ENCODE measurements around the gene BPIFB6.
"Not testable (repeated sequence)": the region's sequence is repeated elsewhere in the genome, so short reads cannot be mapped to it uniquely, and the experiment has no call there.

BPIFB6 gene

DNA sequence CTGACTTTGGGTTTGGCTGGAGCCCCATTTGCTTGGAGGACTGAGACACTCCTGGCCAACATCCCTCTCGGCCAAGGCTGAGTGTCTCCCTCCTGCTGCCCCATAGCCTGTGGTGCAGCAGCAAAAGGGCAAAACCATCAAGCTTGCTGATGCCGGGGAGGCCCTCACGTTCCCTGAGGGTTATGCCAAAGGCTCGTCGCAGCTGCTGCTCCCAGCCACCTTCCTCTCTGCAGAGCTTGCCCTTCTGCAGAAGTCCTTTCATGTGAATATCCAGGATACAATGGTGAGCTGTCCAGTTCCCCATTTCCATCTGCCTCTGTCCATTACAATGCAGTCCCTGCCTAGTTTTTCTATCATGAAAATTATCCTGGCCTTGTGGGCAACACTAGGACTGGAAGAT, 6.0 kb downstream of the BPIFB6 start:
- ChIA-PET CTCF (no interaction called here), POLR2A (no interaction called here)
- TF ChIP-seq CTCF (IDR thresholded peaks at IDR 0.05; ENCODE audit: insufficient read depth, low read length, missing control alignments), result no peak
- H3K4me3 ChIP-seq (ENCODE audit: low read depth, low read length), result no peak overlapping the region
- DNase-seq (ENCODE audit: low read depth, low spot score), result no peak

DNA sequence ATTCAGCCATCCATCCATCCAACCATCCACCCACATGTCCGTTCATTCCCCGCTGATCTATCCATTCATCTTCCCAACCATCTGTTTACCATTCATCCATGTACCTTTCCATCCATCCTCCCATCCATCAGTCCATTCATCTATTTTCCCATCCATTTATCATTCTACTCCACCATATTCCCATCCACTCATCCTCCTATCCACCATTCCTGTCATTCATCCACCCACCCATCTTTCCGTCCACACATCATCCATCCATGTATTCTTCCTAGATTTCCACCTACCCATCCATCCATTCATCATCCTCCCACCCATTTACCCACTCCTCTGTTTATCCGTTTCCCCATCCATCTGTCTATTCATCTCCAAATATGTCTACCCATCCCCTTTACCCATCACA, 6.8 kb downstream of the BPIFB6 start:
- CTCF ChIA-PET, result no interaction called here
- no peak for DNase-seq (ENCODE audit: low read depth, low spot score)
- TF ChIP-seq CTCF (IDR thresholded peaks at IDR 0.05; ENCODE audit: insufficient read depth, low read length, missing control alignments), result no peak
- no peak overlapping the region for H3K4me3 ChIP-seq (ENCODE audit: low read depth, low read length)
- POLR2A ChIA-PET, result no interaction called here

DNA sequence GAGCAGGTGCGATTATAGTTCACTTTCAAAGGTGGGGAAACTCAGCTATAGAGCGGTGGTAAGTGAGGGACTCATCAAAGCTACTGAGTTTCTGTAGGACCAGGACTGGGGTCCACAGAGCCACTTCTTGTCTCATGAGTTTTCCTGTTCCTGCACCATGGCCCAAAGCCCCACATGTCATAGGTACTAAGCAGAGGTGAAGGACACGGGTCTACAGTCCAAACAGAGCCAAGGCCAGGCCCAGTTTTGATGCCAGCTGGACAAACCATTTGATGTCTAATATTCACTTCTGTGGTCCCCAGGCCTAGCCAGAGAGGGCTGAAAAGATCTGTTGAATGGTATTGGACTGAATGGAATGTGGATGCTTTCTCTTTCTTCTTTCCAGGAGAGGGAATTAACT, 11.0 kb downstream of the BPIFB6 start:
- CTCF ChIA-PET, result no interaction called here
- TF ChIP-seq CTCF (IDR thresholded peaks at IDR 0.05; ENCODE audit: insufficient read depth, low read length, missing control alignments), result no peak
- H3K4me3 ChIP-seq (ENCODE audit: low read depth, low read length), result no peak overlapping the region
- DNase-seq (ENCODE audit: low read depth, low spot score), result no peak
- POLR2A ChIA-PET, result no interaction called here

GRCh38 chr20:33042983-33043730, 11.7 kb downstream of the BPIFB6 start:
- CTCF ChIA-PET, result no interaction called here
- no peak for TF ChIP-seq CTCF (IDR thresholded peaks at IDR 0.05; ENCODE audit: insufficient read depth, low read length, missing control alignments)
- no peak overlapping the region for H3K4me3 ChIP-seq (ENCODE audit: low read depth, low read length)
- POLR2A ChIA-PET, result no interaction called here
- DNase-seq (ENCODE audit: low read depth, low spot score), result no peak

GRCh38 chr20:33043731-33044181, 12.3 kb downstream of the BPIFB6 start:
- DNase-seq (ENCODE audit: low read depth, low spot score), result no peak
- CTCF ChIA-PET, result no interaction called here
- H3K4me3 ChIP-seq (ENCODE audit: low read depth, low read length), result no peak overlapping the region
- TF ChIP-seq CTCF (IDR thresholded peaks at IDR 0.05; ENCODE audit: insufficient read depth, low read length, missing control alignments), result no peak
- POLR2A ChIA-PET, result no interaction called here

DNA sequence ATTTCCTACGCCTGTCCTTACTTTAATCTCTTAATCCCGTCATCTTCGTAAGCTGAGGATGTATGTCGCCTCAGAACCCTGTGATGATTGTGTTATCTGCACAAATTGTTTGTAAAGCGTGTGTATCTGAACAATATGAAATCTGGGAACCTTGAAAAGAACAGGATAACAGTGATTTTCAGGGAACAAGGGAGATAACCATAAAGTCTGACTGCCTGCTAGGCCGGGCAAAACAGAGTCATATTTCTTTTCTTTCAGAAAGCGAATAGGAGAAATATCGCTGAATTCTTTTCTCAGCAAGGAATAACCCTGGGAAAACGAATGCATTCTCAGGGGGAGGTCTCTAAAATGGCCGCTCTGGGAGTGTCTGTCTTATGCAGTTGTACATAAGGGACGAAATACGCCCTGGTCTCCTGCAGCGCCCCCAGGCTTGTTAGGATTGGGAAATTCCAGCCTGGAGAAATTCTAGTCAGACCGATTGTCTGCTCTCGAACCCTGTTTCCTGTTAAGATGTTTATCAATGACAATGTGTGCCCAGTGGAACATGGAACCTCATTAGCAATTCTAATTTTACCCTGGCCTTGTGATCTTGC, 13.8 kb downstream of the BPIFB6 start:
- H3K4me3 ChIP-seq (ENCODE audit: low read depth, low read length); CTCF ChIA-PET; DNase-seq (ENCODE audit: low read depth, low spot score); POLR2A ChIA-PET: not testable (repeated sequence)

DNA sequence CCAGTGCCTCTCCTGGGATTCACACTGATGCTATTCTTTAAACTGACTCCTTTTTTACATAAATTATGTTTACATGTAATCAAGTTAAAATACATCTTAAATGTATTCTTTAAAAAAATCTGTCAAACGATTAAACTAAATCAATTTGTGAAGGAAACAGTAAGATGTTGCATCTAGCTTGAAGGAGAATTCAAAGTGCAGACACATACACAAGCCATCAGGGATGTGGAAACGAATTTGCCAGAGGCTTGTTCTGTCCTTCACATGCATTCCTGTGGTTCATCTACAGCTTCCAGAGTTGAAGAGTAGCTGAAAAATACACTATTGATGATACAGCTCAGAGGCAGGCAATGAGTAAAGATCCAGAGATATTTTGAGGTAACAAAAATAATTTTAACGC, 15.0 kb downstream of the BPIFB6 start:
- ChIA-PET POLR2A (no interaction called here), CTCF (no interaction called here)
- TF ChIP-seq CTCF (IDR thresholded peaks at IDR 0.05; ENCODE audit: insufficient read depth, low read length, missing control alignments), result no peak
- no peak overlapping the region for H3K4me3 ChIP-seq (ENCODE audit: low read depth, low read length)
- DNase-seq (ENCODE audit: low read depth, low spot score), result no peak

Measured in AG04449 (cell line).